HG03135 (cell line): Measurements from ENCODE around the gene CTNND2.

Experiments used
- ATAC-seq: cut with Tn5 transposase; IDR thresholded peaks from one replicate; pipeline ENCODE4 v1.9.1; 2021; ENCODE audit warnings: mild to moderate bottlenecking, moderate library complexity; ENCODE audit not compliant: unreplicated experiment

The CTNND2 gene

DNA sequence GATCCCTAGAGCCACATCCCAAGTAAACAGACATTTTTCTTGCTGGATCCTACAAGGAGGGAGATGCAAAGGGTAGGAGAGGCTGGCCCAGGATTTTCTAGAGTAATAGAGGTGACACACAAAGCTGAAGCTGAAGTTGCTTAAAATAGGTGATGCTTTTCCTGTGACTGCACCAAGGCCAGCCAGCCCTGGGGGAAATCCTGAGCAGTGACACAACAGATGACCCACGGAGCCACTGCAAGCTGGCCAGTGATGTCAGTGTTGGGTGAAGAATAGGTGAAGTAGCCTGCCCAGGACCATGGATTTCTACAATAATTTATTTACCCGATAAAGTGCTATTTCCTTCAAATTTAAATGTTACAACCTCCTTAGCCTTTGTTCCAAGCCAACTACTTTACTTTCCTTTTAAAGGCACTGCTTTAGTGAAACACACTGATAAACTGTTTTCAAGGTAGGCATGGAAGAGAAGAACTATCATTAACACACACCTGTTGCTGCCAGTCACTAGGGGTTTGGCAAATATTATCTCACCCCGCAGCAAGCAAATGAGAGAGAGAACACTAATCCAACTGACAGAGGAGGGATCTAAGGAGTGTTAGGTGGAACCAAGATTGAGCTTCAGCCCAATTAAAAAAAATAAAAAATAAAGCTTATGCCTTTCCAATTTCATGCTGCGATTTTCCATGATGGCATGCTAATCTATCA lies 123.5 kb downstream of the CTNND2 start:
- no peak for ATAC-seq

DNA sequence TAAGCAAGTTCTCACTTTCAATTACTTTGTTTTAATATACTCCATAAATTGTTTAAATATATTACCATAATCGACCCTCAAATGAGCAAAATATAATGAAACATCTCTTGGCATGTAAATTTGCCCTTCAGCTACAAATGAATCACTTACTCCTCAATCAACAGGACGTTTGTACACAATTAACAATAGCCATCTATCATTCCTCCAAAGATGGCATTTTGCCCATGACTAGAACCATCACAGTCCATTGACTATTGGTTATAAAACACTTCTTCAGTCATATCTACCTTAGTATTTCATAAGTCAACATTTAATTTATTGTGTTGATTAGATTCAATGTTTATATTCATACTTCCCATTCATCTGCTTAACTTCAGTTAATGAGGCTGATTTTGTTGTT lies 127.2 kb downstream of the CTNND2 start:
- no peak for ATAC-seq

DNA sequence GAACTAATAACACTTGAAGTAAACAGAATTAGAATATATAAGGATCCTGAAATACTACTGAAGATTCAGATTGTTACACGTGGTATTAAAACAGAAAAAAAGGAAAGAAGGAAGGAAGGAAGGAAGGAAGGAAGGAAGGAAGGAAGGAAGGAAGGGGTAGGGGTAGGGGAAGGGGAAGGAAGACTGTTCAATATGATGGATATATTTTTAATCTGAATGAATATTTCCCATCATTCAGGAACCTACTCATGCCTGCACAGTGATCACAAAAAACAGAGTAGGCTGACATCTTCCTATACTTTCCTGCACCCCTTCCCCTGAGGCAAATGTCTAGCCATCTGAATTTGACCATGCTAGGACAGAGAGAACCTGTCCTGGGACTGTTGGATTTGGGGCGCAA lies 133.9 kb downstream of the CTNND2 start:
- ATAC-seq = no peak

DNA sequence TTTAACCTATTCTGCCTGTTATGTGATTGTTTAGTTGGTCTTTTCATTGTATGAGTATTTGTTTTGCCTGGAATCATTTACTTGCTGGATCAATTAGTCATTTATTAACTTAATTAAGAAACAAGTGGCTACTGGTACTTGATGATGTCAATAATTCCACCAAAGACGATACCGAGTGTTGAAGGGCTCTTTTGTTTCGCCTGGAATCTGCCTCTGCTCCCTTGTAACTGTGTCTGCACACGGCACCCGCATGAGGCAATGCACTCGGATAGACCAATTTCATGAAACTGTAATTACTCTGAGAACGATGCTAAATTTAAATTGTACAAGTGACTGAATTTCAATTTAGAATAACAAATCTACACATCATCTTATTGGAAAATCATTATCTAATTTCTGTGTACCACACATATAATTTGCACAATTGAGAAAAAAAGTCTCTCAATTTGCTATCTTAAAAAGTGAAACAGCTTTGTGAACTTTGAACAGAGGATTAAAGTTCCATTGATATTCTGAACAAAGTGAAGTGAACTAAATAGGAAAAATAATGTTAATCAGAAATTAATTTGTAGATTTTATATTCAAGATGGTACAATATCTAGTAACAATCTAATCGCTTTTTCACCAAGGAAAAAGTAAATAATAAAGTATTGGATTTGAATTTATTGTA lies 143.2 kb downstream of the CTNND2 start:
- no peak for ATAC-seq

DNA sequence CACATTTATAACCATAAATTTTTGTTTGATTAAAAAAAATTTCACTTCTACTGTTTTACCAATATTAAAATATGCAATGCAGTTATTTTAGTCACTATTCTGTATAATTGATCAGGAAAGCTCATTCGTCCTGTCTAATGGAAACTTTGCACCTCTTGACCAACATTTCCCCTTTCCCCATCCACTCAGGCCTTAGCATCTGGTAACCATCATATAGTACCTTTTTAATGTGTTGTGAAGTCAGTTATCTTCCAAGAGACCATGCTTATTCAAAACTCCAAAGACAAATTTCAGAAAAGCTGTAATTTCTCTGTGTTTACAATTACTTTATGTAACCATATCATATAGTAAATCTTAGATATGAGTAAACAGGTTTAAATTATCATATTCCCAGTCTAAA lies 145.9 kb downstream of the CTNND2 start:
- no peak for ATAC-seq

DNA sequence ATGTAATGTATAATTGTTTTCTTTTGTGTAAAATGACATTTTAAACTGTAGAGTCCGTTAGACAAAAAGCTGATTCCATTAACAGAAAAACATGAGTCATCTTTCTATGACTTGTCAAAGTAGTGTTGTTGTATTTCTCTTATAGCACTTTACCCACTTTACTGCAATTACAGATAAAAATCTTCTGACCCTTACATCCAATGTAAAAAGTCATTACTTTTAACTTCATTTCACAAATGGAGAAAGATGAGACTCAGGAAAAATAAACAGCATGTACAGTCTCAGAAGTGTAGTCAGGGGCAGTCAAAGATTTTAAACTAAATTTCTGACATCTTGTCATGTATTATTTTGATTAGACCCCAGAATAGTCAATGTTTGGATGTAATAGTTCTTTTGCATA lies 146.6 kb downstream of the CTNND2 start:
- ATAC-seq = no peak

DNA sequence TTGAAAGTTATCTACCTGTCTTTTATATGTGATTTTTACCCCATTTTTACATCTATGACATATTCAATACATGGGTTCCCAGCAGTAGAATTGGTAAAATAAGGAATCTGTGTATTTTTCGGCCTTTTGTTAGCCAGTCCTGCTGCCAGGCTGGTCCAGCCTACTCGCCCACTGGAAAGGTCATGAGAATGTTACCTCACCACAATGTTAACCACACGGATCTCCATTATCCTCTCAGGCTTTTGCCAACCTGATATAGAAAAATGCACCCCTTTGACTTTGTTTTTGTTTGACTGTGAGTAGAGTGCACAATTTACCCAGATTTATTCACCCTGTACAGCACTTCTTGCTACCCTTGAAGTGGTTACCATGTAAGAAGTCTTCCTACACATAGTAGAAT lies 167.2 kb downstream of the CTNND2 start:
- ATAC-seq = no peak

DNA sequence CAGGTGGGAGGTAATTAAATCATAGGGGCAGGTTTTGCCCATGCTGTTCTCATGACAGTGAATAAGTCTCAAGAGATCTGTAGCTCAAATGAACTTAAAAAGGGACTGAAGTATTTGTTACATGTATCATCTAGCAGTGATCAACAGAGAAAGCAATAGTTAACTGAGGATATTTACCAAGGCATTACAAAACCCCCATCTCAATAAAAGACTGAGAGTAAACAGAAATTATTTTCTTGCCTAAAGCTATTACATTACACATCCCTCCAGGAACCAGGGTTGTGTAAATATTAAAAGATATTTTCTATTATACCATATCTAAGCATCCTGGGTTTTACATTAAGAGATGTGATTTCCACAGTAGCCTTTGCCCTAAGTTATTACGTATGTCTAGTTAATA lies 169.9 kb downstream of the CTNND2 start:
- no peak for ATAC-seq

DNA sequence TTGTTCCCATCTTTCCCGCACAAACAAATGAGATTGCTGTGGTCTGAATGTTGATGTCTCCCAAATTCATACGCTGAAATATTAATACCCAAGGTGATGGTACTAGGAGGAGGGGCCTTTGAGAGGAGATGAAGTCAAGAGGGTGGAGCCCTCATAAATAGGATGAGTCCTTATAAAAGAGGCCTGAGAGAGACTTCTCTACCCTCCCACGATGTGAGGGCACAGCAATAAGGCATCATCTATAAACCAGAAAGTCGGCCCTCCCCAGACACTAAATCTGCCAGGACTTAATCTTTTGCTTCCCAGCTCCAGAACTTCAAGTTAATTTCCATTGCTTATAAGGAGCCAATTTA lies 170.4 kb downstream of the CTNND2 start:
- no peak for ATAC-seq

DNA sequence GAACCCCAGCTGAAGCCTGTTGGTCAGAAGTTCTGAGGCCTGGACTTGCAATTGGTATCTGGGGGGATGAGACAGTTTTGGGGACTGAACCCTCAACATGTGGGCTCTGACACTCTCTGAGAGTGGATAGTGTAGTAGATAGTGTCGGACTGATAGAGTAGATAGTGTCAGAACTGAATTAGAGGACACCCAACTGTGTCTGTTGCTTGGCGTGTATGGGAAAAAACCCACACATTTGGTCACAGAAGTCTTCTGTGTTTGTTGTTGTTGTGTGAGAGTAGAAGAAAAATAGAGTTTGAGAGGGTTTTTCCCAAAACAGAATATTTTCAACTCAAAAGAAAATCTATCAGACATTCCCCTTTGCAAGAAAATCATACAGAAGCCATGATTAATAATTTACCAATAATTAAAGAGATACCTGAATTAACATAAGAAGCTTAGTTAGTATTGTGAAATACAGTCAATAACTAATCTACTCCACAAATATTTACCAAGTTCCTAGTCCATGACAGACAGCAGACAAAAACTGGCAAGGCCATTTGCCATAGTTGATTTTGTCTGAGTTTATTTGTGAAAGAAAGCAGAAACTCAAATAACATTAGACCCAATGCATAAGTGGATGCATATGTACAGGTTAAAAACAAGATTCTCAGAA lies 170.9 kb downstream of the CTNND2 start:
- ATAC-seq = no peak

DNA sequence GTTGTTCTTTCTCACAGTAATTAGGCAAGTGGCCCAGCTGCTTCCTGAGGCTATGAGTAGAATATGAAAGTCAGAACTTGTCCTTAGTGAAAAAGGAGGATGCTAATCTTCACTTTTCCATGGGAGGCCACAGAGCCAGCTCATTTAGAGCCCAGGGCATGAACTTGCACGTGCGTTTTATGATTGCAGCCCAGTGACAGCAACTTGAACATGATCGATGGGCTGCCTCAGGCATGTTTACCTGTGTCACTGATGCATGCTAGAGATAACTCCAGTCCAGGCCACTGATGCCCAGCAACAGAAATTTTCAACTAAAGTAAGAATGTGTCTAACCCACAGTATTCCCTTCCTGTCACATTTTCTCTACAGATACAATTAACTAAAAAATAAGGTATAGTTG lies 179.3 kb downstream of the CTNND2 start:
- no peak for ATAC-seq

DNA sequence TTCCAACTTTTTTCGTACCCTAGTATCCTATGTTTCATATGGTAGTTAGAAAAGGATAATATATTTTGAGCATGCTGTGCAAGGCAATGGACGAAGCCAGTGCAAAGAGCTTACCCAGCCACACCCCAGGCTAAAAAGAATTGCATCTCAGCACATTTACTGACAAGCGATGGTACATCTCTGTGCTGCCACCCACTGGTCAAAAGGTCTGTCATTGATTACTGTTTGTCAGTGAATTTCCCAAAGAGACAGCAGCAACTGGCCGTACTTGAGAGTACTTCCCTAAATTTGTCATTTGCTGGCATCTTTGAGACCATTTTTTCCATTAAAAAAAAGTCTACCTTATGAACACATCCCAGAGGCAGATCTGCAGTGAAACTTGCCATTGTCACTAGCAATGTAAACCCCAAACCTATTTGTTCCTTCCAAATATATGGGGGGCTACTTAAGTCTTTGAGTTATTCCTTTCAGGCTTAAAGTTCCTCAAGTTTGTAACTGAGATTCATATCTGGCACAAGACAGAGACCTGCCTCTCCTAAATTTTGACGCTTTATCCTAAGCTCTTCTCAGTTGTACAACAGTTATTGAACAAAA lies 184.3 kb downstream of the CTNND2 start:
- ATAC-seq = no peak

DNA sequence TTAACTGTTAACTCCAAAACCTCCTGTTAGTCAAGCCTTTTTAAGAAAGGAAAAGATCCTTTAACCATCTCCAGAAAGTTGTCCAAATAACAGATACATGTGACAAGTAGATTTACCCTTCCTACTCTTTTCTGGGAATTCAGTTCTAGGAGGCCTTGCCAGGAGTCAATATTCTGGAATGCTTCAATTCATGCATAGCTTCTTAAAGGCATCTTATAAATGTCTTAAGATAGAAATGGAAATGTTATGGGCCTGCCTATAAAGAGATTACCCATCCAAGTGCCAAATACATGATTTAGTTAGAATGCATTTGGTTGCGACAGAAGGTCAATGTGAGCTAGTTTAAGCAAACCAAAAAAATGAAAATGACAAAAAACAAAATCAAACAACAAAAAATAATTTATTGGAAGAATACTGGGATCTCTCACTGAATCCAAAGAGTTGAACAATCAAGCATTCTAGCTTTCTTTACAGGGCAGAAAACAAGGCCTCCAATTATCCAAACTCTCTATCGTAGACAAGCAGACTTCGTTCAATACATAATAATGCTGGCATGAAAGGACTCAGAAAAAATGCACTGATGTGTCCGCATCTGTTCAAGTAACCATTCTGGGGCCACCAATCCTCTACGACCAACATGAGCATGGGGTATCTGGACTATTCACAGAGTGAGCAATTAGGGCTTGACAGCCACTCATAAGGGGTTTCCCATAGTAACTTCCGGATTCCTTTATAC lies 188.6 kb downstream of the CTNND2 start:
- ATAC-seq = no peak

DNA sequence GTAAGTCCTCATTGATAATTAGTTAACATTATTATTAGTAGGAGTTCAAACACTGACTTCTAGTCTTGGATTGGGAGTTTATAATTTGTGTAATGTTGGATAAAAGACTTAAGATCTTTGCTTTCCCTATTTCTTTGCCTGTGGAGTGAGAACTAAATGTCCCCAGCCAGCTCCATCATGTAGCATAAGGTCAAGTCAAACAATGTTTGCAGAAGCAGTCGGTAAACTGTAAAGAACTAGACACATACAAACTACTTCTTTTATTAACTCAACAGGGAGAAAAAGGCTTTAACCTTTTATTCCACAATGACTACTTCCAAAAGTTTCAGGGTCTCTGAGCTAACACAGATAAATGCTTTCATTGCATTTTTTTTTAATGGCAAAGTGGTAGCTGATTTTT lies 192.3 kb downstream of the CTNND2 start:
- no peak for ATAC-seq

DNA sequence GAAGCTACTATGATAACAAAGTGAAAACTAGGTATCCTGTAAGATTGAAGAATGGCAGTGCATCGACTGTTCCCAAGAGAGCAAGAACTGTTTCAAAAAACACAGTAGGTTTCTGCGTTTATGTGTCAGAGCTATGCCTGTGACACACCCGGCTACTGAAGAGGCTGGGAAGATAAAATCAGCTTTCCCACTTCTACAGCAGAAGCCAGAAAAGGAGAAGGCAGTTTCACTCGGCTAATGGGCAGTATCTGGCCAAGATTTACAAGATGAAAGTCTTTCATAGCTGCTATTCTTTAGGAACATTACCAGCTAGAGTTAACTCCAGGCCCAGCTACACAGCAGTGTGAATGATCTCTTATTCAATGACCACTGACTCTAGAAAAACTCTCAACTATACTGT lies 195.2 kb downstream of the CTNND2 start:
- no peak for ATAC-seq

DNA sequence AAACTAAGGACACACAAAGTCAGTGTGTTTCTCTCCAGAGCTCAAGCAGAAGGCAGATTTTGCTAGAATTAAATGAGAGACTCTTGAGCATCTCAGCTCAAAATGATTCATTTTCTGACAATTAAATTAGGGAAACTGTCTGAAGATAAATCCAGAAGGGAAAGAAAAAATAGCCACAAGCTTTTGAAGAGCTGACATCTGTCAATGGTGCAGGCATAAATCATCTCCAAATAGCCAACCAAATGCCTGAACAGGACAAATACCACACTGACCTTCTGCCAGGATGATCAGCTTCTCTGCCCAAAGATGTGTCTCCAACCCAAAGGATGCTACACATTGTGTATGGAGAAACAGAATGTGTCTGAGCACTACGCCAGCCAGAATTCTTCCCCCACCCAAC lies 199.3 kb downstream of the CTNND2 start:
- ATAC-seq = no peak

DNA sequence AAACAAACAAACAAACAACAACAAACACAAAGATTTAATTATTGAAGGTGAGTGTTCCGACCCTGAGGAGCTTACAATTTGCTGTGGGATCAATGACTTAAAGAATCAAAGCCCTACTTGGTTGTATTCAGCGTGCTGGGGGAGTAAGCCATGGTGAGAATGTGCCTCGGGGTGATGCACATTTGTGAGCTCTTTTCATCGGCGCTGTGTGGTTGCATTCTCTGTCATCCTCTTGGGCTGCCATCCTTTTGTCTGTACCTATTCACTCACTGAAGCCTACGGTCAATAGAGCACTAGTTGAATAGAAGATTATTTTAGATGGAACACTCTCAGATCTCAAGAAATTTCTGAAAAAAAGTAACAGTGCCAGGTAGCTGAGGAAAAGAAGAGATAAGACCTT lies 203.9 kb downstream of the CTNND2 start:
- ATAC-seq = no peak

DNA sequence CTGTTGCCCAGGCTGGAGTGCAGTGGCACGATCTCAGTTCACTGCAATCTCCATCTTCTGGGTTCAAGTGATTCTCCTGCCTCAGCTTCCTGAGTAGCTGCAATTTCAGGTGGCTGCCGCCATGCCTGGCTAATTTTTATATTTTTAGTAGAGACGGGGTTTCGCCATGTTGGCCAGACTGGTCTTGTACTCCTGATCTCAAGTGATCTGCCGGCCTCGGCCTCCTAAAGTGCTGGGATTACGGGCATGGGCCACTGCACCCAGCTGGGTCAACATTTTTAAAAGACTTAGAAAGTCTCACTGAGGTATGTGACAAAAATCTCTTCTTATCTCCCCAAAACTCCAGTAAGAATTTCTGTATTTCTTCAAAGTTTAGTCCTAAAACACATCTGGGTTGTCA lies 211.6 kb downstream of the CTNND2 start:
- no peak for ATAC-seq

DNA sequence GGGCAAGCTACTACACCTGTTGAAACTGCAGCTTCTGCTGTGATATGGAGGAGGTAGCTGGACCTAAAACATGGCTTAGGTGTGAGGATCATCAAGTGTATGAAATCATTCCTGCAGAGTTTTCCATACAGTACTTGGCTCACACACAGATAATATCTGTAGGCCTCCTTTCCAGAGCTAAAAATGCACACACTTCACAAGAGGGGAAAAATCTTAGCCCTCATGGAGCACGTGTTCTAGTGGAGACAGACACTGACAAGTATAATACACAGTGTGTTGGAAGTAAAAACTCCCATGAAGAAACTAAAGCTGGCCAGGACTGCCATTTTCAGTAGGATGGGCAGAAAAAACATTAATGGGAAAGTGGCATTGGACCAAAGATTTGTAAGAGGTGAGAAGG lies 216.7 kb downstream of the CTNND2 start:
- no peak for ATAC-seq

DNA sequence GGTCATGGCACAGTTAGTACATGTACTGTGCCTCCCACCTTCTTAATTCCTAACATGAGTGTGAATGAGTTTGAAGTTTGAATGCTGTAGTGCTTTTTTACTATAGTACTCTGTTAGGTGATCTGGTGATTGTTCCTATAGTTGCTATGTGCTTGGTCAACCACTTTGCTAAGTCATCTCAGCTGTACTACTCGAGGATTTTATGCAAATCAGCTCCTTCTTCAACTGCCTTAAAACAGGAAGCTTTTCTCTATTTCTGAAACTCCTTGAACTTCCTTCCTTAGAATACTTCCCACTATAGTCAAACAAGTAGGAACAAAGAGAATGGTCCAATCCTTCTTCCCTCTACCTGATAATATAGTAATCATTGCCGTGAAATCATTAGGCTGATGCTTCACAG lies 219.6 kb downstream of the CTNND2 start:
- ATAC-seq = no peak

DNA sequence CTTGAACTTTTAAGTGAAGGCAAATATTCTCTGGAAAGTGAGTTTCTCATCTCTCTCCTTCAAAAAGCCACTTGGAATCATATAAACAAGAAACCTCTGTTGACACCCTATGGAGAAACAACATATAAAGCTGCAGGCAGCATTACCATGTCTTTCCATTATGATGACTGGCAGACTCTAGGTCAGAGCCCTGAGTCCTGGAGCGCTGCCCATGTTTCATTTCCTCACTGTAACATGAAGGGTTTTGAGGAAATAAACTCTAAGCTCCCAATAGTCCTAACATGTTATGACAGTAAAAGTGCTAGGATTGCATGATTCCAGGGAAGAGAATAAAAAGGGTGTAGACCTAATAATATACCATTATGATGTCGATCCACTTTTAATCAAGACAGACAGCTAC lies 220.6 kb downstream of the CTNND2 start:
- ATAC-seq = no peak
